ENCODE data around the gene ACSM6.

ACSM6 gene

DNA sequence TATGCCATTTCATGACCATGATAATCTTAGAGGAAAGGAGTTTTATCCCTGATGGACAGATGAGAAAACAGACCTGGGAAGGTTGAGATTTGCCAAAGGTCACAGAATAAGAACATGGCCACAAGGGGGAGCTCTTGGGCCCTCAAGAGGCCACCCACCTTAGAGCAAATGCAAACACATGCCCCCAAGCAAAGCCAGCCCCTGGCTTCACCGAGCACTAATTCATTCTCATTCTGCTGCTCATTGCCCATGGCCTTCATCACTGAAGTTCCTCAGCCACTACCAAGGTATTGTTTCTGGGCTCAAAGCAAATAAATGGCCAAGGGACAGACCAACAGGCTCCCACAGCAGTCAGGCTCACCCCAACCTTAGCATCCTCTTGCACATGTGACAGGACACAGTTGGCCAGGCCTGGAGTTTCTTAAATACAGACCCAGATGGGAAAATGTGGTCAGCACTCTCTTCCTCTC, 52.6 kb downstream of the ACSM6 start:
- FAIRE-seq, result no peak

DNA sequence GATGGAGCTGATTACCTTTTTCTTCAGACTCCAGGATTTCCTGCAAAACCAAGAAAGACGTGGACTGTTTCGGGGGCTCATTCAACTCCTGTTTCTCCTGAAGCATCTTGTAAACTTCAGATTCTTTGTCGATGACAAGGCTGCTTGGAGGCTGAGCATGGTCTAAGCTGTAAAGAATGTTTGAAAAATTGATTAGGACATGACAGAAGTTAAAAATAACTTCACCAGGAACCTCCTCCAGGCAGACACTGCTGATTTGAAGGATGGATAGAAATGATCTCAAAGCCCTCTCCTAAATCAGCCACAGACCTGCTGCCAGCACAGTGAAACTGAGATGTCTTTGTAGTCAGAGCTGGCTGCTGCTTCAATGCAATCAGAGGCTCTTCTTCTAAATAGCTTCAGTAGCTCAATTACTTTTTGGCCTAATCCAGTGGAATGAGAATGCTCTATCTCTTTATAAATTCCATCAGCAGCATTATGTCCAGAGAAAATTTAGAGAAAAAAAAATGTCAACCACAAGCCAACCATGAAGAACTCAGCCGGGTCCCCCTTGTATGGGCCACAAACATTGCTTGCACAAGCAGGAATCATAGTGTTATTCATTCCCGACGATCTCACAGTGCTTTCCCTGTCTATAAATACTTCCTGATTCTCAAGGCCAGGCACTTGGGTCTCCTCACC, 53.3 kb downstream of the ACSM6 start:
- no peak for FAIRE-seq

DNA sequence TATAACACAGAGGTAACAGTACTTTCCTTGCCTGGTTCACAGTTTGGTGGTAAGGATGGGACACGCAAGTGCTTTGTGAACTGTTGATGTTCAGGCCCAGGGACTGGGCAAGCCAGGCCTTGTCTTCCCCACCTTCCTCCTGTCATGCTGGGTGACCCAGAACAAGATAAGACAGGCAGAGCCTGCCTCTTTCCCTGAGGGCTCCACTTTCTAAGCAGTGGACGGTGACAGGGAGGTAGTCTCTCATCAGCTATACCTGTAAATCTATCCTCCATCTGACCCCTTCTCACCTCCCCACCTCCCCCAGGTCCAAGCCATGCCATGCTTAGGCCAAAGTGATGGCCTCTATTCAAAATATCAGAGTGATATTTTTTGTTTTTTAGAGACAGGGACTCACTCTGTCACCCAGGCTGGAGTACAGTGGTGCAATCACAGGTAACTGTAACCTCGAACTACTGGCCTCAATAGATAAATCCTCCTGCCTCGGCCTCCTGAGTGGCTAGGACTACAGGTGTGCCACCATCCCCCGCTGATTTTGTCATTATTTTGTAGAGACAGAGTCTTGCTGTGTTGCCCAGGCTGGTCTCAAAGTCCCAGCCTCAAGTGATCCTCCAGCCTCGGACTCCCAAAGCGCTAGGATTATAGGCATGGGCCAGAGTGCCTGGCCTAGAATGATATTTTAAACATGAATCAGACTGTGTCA, 54.0 kb downstream of the ACSM6 start:
- FAIRE-seq, result no peak

DNA sequence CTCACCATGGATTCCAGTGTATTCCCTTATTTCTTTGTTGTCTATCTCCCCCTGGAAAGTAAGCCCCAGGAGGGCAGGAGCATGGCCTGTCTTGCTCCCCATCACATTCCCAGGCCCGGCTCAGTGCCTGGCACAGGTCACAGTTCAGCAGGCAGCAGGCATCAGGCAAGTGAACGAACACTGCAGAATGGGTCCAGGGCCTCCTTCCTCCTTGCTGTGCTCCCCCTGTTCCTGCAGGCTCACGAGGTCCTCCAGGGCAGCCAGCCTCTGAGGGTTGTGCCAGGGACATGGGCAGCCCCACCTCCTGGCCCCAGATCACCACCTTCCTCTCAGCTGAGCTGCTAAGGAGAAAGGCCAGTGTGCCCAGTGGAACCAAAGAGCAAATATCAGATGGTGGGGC, 55.0 kb downstream of the ACSM6 start:
- no peak for FAIRE-seq

DNA sequence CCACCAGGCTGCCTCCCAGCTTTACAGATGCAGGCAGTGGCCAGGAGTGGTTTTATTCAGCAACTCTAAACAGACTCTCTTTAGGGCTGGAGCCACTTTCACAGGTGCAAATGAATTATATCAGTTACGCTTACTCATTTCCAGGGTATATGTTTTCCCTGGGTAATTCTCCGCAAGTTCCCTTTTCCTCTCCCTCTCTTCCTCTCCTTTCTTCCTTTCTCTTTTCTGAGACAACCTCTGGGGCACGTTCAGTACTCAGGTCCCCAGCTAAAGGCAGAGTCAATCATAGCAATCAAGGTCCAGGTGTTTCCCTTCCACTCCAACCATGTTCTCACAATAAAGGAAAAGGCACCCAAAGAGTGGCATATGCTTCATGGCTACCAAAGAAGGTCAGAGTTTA, 55.4 kb downstream of the ACSM6 start:
- FAIRE-seq, result no peak

DNA sequence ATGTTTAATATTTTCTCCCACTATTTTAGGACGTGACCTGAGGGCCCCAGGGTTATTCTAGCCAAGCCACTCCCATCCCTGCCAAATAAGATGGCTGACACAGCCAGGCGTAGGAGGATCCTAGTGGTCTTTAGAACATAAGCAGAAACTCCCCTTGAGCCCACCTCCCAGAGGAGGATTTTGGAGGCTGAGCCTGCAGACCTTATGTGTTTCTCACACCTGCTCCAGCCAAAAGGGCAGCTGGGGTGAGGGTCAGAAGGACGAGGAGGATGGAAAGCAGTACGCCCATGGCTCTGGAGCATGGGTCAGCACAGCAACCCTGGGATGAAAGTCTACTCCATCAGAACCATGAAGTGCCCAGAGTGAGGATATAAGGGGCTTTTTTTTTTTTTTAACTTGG, 56.8 kb downstream of the ACSM6 start:
- no peak for FAIRE-seq

DNA sequence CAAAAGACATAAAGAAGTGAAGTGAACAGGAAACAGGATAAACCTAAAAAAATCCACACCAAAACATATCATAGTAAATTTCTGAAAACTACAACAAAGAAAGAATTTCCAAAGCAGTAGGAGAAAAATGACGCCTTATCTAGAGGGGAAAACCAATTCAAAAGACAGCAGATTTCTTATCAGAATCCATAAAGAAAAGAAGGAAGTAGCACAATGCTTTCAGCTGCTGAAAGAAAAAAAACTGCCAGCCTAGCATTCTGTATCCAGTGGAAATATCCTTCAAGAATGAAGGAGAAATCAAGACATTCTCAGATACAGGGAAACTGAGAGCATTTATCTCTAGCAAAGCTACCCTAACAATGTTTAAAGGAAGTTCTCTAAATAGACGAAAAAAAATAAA, 59.0 kb downstream of the ACSM6 start:
- FAIRE-seq, result no peak

DNA sequence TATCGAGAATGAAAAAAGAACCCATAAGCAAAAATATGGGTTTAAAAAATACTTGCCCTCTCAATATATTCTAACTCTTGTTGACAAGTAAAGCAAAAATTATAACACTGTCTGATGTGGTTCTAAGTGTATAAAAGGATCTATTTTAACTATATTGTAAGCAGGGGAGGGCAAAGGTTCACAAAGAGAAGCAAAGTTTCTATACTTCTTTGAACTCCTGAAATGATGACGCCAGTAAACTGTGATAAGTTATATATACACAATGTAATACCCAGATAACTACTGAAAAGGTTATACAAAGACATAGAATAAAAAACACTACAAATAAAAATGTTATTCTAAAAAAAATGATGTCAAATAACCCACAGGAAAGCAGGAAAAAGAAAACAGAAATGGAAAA, 59.6 kb downstream of the ACSM6 start:
- FAIRE-seq, result peak; percentile 64

DNA sequence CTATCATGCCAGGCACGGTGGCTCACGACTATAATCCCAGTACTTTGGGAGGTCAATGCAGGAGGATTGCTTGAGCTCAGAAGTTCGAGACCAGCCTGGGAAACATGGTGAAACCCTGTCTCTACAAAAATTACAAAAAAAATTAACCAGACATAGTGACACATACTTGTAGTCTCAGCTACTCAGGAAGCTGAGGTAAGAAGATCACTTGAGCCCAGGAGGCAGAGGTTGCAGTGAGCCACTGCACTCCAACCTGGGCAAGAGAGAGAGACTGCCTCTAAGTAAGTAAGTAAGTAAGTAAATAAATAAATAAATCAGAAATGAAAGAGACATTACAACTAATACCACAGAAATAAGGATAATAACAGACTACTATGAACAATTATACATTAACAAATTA, 60.6 kb downstream of the ACSM6 start:
- no peak for FAIRE-seq

DNA sequence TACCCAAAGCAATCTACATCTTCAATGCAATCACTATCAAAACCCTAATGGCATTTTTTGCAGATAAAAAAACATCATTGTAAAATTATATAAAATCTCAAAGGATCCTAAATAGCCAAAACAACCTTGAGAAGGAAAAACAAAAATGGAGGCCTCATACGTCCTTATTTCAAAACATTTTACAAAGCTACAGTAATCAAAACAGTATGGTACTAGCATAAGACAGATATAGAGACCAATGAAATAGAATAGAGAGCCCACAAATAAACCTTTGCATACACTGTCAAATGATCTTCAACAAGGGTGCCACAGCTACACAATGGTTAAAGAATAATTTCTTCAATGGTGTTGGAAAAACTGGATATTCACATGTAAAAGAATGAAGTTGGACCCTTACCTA, 62.2 kb downstream of the ACSM6 start:
- no peak for FAIRE-seq

DNA sequence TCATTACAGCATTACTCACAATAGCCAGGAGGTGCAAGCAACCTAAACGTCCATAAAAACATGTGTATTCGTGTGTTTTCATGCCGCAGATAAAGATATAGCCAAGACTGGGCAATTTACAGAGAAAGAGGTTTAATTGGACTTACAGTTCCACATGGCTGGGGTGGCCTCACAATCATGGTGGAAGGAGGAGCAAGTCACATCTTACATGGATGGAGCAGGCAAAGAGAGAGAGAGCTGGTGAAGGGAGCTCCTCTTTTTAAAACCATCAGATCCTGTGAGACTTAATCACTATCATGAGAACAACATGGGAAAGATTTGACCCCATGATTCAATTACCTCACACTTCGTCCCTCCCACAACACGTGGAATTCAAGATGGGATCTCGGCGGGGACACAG, 63.8 kb downstream of the ACSM6 start:
- FAIRE-seq, result no peak

DNA sequence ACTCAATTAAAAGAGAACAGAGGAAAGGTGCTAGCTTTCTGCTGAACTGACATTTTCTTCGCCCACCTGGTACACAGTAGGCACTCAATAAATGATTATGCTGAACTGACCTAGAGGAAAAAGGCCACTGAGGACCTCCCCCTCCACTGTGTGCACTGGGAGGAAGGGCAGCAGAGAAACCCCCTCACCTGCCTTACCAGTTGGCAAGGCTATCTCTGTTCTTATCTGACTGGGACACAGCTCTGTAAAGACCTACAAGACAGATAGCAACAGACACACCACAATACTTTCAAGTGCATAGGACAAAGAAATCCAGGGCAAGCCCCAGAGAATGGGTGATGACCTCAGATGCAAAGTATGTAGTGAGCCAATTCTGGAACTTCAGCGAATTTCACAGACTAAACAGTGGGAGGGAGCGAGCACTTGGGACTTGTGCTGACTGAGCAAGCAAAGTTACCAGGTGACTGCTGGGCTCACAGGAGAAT, 66.4 kb downstream of the ACSM6 start:
- no peak for FAIRE-seq

DNA sequence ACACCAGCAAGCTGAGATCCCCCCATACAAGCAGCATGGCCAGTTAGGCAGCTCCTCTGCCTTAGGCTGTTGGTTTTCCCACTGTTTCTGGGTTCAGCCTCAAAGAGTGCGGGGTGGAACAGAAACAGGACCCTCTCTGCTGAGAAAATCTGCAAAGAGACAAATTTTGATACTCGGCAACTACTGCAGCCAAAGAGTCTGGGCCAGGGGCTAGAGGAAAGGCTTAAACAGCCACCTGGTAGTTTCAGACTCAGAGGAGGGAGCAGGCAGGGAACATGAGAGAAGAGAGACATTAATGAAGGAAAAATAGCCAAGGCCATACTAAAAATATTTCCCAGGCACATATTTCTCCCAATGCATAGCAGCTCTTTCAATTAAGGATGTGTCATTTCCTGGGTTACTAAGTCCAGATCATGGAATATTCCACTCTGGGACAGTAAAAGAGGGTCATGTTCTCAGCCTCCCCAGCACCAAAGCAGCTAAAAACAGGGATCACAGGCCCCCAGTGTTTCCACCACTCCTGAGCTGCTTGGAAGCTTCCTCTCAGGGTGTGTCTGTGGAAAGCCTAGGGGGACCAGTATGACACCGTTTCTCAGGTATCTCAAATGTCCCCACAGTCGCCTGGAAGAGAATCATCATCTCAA, 67.0 kb downstream of the ACSM6 start:
- no peak for FAIRE-seq

DNA sequence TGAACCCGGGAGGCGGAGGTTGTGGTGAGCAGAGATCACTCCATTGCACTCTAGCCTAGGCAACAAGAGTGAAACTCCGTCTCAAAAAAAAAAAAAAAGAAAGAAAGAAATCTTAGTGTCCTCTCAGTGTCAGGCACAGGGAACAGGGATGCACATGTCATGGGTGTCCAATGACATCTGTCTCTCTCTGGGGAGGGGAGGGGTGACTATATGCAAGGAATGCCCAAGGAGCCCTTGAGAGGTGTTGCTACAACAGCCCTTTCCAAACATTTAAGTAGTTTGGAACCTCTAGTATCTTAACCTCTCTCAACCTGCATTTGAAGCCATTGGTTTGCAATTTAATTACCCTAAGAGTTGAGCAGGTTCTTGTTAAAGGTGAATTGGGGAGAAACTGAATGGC, 67.9 kb downstream of the ACSM6 start:
- no peak for FAIRE-seq

DNA sequence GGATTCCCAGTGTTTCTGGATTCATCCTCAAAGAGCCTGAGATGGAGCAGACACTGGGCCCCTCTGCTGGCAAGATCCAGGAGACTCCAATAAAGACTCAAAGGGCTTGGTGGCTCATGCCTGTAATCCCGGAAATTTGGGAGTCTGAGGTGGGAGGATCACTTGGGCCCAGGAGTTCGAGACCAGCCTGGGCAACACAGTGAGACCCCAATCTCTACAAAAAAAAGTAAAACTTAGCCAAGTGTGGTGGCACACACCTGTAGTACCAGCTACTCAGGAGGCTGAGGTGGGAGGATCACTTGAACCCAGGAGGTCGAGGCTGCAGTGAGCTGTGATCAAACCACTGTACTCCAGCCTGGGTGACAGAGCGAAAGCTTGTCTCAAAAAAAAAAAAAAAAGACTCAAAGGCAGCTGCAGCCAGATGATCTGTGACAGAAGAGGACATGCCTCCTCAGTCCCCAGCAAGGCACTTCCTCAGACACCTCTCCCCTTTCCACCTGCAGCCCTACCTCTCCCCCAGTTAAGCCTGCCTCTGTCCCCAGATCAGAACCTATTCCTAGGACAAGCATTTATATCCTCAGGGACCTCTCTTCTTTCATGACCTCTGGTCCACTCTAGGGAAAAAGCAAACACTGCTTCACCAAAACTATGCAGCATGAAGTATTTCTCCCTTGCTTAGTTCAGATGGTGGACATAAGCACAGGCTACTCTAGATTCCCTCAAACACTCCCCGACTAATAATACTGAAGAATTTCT, 68.9 kb downstream of the ACSM6 start:
- no peak for FAIRE-seq

DNA sequence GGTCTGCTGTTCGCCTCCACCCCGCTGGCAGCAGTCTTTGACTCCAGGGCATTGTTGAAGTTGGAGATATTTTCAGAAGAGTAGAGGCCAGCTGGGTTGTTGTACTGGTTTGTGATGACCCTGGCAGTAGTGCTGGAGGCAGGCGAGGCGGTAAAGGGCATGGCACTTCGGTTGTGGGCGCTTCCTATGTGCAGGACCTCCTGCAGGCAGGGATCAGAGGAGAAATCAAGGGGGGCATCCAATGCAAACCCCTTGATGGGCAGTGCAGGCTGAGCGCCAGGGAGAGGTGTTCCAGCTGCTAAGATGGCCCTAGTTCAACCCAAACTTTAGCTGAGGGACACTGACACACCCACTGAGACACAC, 69.8 kb downstream of the ACSM6 start:
- FAIRE-seq, result no peak

DNA sequence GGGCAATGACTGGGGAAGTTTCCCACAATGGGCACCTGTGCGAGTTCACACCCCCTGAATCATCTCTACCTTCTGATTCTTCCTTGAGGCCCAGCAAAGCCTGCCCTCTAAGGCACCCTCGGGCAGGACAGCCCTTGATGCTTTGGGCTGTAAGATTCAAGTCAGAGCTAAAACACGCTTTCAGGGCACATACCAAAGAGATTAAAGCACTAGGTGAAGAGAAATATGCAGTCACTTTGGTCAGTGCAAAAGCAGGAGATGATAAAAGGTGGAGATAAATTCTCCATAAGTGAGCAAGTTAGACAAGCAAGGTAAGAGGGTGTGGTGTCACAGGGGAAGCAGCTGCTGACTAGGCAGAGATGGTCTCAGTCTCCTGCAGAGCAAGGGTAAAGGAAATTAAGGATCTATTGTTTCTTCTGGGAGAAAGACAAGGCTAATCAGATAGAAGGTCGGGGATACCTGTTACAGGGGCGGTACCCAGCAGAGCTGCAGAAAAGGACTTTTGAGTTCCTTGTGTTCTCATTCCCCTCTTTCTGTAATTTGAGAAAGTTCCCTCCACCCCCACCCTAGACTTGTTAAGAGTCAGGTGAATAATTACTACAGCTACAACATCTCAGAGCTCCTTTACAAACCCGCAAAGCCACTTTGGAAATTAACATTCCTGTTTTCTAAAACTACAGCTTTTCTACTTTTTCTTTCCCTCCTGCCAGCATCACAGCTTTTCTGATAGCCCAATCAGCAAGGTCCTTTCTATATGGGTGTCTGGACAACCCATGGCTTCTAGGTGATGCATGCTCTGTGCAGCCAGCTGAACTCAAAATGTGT, 70.4 kb downstream of the ACSM6 start:
- no peak for FAIRE-seq

DNA sequence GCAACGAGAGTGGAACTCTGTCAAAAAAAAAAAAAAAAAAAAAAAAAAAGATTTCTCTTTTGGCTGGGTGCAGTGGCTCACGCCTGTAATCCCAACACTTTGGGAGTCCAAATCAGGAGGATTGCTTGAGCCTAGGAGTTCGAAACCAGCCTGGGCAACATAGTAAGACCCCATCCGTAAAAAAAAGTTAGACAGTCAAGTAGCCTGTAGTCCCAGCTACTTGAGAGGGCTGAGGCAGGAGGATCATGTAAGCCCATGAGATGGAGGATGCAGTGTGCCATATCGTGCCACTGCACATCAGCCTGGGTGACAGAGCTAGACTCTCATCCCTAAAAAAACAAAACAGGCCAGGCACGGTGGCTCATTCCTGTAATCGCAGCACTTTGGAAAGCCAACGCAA, 71.5 kb downstream of the ACSM6 start:
- no peak for FAIRE-seq

DNA sequence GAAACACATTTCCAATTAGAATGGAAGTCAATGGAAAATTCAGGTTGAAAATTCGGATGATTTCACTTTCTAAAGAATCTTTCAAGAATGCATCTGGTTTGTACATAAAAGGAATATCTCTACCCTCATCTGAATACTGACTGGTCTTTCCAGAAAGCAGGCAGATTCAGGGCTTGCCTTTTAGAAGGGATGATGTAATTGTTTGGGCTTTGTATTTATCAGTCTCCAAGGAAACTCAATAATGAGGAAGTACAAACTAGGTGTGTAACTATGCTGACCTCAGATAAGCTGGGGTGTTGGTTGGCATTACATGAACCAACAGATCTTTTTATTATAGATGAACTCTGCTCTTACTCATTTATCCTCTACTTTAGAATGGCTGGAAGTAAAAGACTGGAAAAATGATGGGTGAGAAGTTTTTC, 72.6 kb downstream of the ACSM6 start:
- peak; percentile 96 for FAIRE-seq

DNA sequence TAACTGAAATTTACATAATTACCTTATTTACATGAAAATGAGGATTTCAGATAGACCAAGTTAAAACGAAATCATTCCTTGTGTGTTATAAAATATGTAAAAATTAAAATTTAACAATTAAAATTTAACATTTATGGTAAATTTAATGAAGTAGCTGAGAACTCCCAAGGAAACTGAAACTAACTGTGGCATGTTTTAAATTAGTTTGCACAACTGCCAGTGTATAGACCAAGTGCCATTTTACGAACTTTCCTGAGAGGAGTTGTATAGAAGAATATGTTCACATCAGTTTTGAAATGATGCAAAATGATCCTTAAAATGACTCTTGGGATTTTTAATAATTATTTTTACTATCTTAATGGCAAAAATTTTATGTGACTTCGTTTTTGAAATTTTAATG, 73.2 kb downstream of the ACSM6 start:
- peak; percentile 74 for FAIRE-seq

DNA sequence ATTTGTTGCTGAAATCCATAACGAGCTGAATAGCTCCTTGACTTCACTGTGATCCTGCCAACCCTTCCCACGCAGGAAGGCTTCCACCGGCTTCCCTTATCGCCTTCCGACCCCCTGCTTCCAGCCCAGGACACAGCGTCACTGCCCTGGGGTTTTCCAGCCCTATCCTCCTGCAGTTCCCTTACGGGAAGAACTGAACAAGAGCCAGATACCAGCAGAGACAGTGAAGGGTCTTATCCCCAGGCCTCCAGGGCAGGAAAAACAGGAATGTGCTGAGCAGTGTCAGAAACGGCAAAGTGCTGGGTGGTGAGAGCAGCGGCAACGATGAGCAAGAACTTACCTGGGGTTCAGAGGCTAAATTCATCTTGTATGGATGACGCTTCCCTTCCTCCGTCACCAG, 74.4 kb downstream of the ACSM6 start:
- FAIRE-seq, result no peak

Data from islet of Langerhans (tissue), 1 donor.